ENCODE measurements around the gene SLC38A3.

Gene SLC38A3

GRCh38 chr3:50195501-50196252 lies 9.4 kb upstream of the SLC38A3 start:
- H3K27ac ChIP-seq = no peak overlapping the region
- DNase-seq (ENCODE audit: low spot score) = no peak
- no peak overlapping the region for H3K4me3 ChIP-seq
- no peak for TF ChIP-seq CTCF (IDR thresholded peaks at IDR 0.05)

- H3K27ac ChIP-seq = no peak overlapping the region
- no peak for TF ChIP-seq CTCF (IDR thresholded peaks at IDR 0.05)
Measured at GRCh38 chr3:50196253-50196801, 8.7 kb upstream of the SLC38A3 start.

GRCh38 chr3:50201573-50202315 lies 3.3 kb upstream of the SLC38A3 start:
- no peak for DNase-seq (ENCODE audit: low spot score)
- TF ChIP-seq CTCF (IDR thresholded peaks at IDR 0.05) = no peak
- Histone ChIP-seq H3K4me3 (no peak overlapping the region), H3K27ac (no peak overlapping the region)

More at GRCh38 chr3:50196253-50196801, 8.7 kb upstream of the SLC38A3 start:
- DNase-seq (ENCODE audit: low spot score) = no peak
- no peak overlapping the region for H3K4me3 ChIP-seq

GRCh38 chr3:50202353-50203112 lies 2.5 kb upstream of the SLC38A3 start:
- DNase-seq (ENCODE audit: low spot score) = no peak
- H3K27ac ChIP-seq = no peak overlapping the region
- no peak for TF ChIP-seq CTCF (IDR thresholded peaks at IDR 0.05)
- H3K4me3 ChIP-seq = no peak overlapping the region

- no peak overlapping the region for H3K4me3 ChIP-seq
- TF ChIP-seq CTCF (IDR thresholded peaks at IDR 0.05) = no peak
- DNase-seq (ENCODE audit: low spot score) = no peak
- H3K27ac ChIP-seq = no peak overlapping the region
Measured at GRCh38 chr3:50203113-50203808, 1.8 kb upstream of the SLC38A3 start.

Measured in coronary artery (tissue), 2 donors.